GM23338 (cell line): ENCODE results near the gene L2HGDH. TPM values are rescaled to one million over a fixed set of nuclear protein-coding genes. Genes with fewer than 3 reads are reported as not detected.
A peak's percentile ranks its signal among the peaks of the same experiment; 100 is the strongest.

Experiments
- ATAC-seq: fragments of 200-7000 bp; cut with Tn5 transposase; 3 replicates; pipeline ENCODE4 v1.9.1; 2020
- DNase-seq: peaks from one replicate; pipeline ENCODE4 v3.0.0-alpha.2; 2015; ENCODE audit warnings: low spot score
- H2AFZ ChIP-seq: fragments of 200-600 bp; sonication (generic); 2 replicates; pipeline ENCODE4 v1.8.0; 2016; ENCODE audit warnings: antibody characterized with exemption, mild to moderate bottlenecking, moderate library complexity
- H3F3A ChIP-seq: fragments of 200-600 bp; sonication (generic); replicated peaks from 2 replicates; pipeline ENCODE4 v1.8.0; 2017; ENCODE audit warnings: antibody characterized with exemption, mixed run types, low read depth
- H3K27ac ChIP-seq: fragments of 200-600 bp; sonication (generic); 2 replicates; pipeline ENCODE4 v1.6.1; 2016; ENCODE audit warnings: low read depth
- H3K27me3 ChIP-seq: fragments of 200-600 bp; sonication (generic); 2 replicates; pipeline ENCODE4 v1.8.0; 2016; ENCODE audit warnings: mild to moderate bottlenecking, mixed run types, moderate library complexity; ENCODE audit not compliant: insufficient read depth
- H3K36me3 ChIP-seq: fragments of 200-600 bp; sonication (generic); 2 replicates; pipeline ENCODE4 v1.8.0; 2016; ENCODE audit warnings: mild to moderate bottlenecking; ENCODE audit not compliant: insufficient read depth
- H3K4me1 ChIP-seq: fragments of 200-600 bp; sonication (generic); 2 replicates; pipeline ENCODE4 v1.8.0; 2016; ENCODE audit warnings: mild to moderate bottlenecking, moderate library complexity; ENCODE audit not compliant: insufficient read depth
- H3K4me2 ChIP-seq: fragments of 200-600 bp; sonication (generic); 2 replicates; pipeline ENCODE4 v1.7.1; 2017; ENCODE audit warnings: mixed run types
- H3K4me3 ChIP-seq: fragments of 200-600 bp; sonication (generic); 2 replicates; pipeline ENCODE4 v1.6.1; 2016; ENCODE audit warnings: mixed run types
- H3K79me2 ChIP-seq: fragments of 200-600 bp; sonication (generic); replicated peaks from 2 replicates; pipeline ENCODE4 v1.8.0; 2017; ENCODE audit warnings: mild to moderate bottlenecking; ENCODE audit not compliant: insufficient read depth
- H3K9me2 ChIP-seq: fragments of 200-600 bp; sonication (generic); 2 replicates; pipeline ENCODE4 v1.8.0; 2017; ENCODE audit not compliant: insufficient read depth
- H4K20me1 ChIP-seq: fragments of 200-600 bp; sonication (generic); replicated peaks from 2 replicates; pipeline ENCODE4 v1.8.0; 2017; ENCODE audit warnings: mild to moderate bottlenecking; ENCODE audit not compliant: insufficient read depth
- H3K27ac Mint-ChIP-seq: 2 replicates; pipeline ENCODE4 v1.8.0; 2020; ENCODE audit warnings: inconsistent platforms, mild to moderate bottlenecking, moderate library complexity, mixed read lengths
- H3K27me3 Mint-ChIP-seq: 3 replicates; pipeline ENCODE4 v1.8.0; 2022; ENCODE audit warnings: low read depth, mild to moderate bottlenecking, moderate library complexity, mixed read lengths, inconsistent platforms; ENCODE audit not compliant: insufficient read depth, poor library complexity
- H3K36me3 Mint-ChIP-seq: 3 replicates; pipeline ENCODE4 v1.8.0; 2021; ENCODE audit warnings: low read depth, mild to moderate bottlenecking, inconsistent platforms, moderate library complexity, mixed read lengths
- H3K4me1 Mint-ChIP-seq: 3 replicates; pipeline ENCODE4 v1.8.0; 2020; ENCODE audit warnings: mild to moderate bottlenecking, inconsistent platforms, mixed read lengths
- H3K4me3 Mint-ChIP-seq: 3 replicates; pipeline ENCODE4 v1.8.0; 2021; ENCODE audit warnings: moderate library complexity, mild to moderate bottlenecking, inconsistent platforms, mixed read lengths
- H3K9me3 Mint-ChIP-seq: 3 replicates; pipeline ENCODE4 v1.8.0; 2020; ENCODE audit warnings: moderate library complexity, mild to moderate bottlenecking, inconsistent platforms, mixed read lengths
- CREB1 ChIP-seq: fragments of 250-450 bp; sonication (Bioruptor Pico); IDR thresholded peaks from 2 replicates; pipeline ENCODE4 v1.5.0; 2020; ENCODE audit warnings: low read depth, mild to moderate bottlenecking, moderate library complexity
- CTCF ChIP-seq, 2 experiments: fragments of 200-600 bp in 1 of 2; sonication (generic) in 1 of 2; conservative IDR thresholded peaks; 2 replicates each; pipeline versions ENCODE4 v1.5.1 to v1.6.1; 2016 to 2017; ENCODE audit warnings: antibody characterized with exemption in 2 of 2, low read depth in 2 of 2, mild to moderate bottlenecking in 2 of 2, moderate library complexity in 1 of 2
- EZH2 ChIP-seq: fragments of 200-600 bp; sonication (generic); IDR thresholded peaks from one replicate; pipeline ENCODE4 v1.8.0; 2017; ENCODE audit warnings: antibody characterized with exemption, mild to moderate bottlenecking, low read depth; ENCODE audit not compliant: unreplicated experiment
- EZH2phosphoT487 ChIP-seq: fragments of 200-600 bp; sonication (generic); IDR thresholded peaks from one replicate; pipeline ENCODE4 v1.8.1; 2018; ENCODE audit warnings: antibody characterized with exemption; ENCODE audit not compliant: unreplicated experiment
- JUNB ChIP-seq: IDR thresholded peaks from one replicate; pipeline ENCODE4 v1.6.1; 2016; ENCODE audit warnings: antibody characterized with exemption; ENCODE audit not compliant: unreplicated experiment
- NANOG ChIP-seq: IDR thresholded peaks from 2 replicates; pipeline ENCODE4 v1.6.1; 2016; ENCODE audit warnings: antibody characterized with exemption, borderline replicate concordance
- POLR2AphosphoS5 ChIP-seq: IDR thresholded peaks from 2 replicates; pipeline ENCODE4 v1.6.1; 2016; ENCODE audit warnings: antibody characterized with exemption, low read depth
- REST ChIP-seq: IDR thresholded peaks from one replicate; pipeline ENCODE4 v1.6.1; 2018; ENCODE audit warnings: antibody characterized with exemption; ENCODE audit not compliant: unreplicated experiment
- STAT1 ChIP-seq: IDR thresholded peaks from one replicate; pipeline ENCODE4 v1.6.1; 2016; ENCODE audit warnings: antibody characterized with exemption; ENCODE audit not compliant: unreplicated experiment
- ZNF114 ChIP-seq: fragments of 250-450 bp; sonication (Bioruptor Pico); IDR thresholded peaks from 2 replicates; pipeline ENCODE4 v1.5.0; 2020; ENCODE audit warnings: mild to moderate bottlenecking, moderate library complexity
- ZNF331 ChIP-seq: fragments of 250-450 bp; sonication (Bioruptor Pico); IDR thresholded peaks from 2 replicates; pipeline ENCODE4 v1.5.0; 2020; ENCODE audit warnings: low read depth, mild to moderate bottlenecking, moderate library complexity
- polyA plus RNA-seq: library from polyadenylated mRNA; unstranded; fragments of >200 nt; fragmentation: Nextera tagmentation; extraction: Ambion mirVana; gene quantifications from 2 replicates; pipeline ENCODE4 v1.2.1, GENCODE V29; 2016
- total RNA-seq: library from RNA; depleted of rRNA; stranded (reverse); fragments of >200 nt; shearing (Covaris generic); gene quantifications from 2 replicates; pipeline ENCODE4 v1.2.3, GENCODE V29; 2014
- TF ChIP-seq, protein P1 (sequence below): IDR thresholded peaks from 2 replicates; pipeline ENCODE4 v1.6.1; 2016; ENCODE audit warnings: antibody characterized with exemption
- TF ChIP-seq, protein P2 (sequence below): fragments of 250-450 bp; sonication (Bioruptor Pico); IDR thresholded peaks from 2 replicates; pipeline ENCODE4 v1.5.0; 2020; ENCODE audit warnings: mild to moderate bottlenecking, moderate library complexity

The L2HGDH gene
- total and polyA plus RNA-seq, 2 experiments from 2014 or later, result 13.5 to 28.5 TPM

DNA sequence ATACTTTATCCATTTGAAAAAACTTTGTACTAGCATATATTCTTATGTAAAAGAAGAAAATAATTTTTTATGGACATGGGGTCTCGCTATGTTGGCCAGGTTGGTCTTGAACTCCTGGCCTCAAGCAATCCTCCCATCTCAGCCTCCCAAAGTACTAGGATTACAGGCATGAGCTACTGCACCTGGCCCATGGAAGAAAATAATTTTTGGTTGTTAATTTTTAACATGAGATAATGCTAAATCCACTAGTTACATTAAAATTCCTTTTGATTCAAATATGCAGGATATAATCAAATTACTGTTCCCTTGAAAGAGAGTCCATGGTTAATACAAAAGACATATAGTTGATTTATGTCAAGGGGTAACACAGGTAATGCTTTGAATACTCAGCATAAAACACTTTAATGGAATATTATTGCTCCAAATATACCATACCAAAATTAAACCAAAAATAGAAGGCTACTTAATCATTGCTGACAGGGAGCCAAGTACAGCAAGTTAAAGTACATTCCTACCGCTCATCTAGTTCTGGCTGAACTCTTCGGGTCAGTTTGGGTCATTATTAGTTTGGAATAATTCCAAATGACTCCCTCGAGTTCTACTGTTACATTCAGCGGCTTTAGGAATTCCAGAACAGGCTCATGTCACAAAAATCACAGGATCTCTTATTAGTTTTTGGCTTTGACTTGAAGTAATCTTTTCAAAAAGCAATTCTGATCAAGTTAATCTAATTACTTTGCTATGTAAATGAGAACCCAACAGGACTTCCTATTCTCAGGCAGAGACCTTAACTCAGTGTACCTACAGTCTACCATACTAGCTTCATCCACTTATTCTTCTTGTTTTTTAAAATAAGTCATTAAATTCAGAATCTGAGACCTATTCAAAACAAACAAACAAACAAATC, 86.7 kb downstream of the L2HGDH start:
- H3K9me2 ChIP-seq, result no peaks in the 10 kb centered on the region
- peaks cover 77% of the 10 kb centered on the region for H3K79me2 ChIP-seq
- peaks cover 23% of the 10 kb centered on the region for H3K4me1 ChIP-seq
- no peaks in the 10 kb centered on the region for H3K27me3 Mint-ChIP-seq
- H3K27ac ChIP-seq, result peak overlapping the region; percentile 11; the same call in 1 of the 2 replicates
- DNase-seq (peak; percentile 11), ATAC-seq (peak; percentile 53)
- no peaks in the 10 kb centered on the region for H3K36me3 ChIP-seq
- H3K4me1 Mint-ChIP-seq, result peaks cover 31% of the 10 kb centered on the region
- H2AFZ ChIP-seq, result no peak overlapping the region
- H4K20me1 ChIP-seq, result peaks cover 4% of the 10 kb centered on the region; the same call in 1 of the 2 replicates
- no peaks in the 10 kb centered on the region for H3F3A ChIP-seq
- H3K36me3 Mint-ChIP-seq, result peaks cover 11% of the 10 kb centered on the region; the same call in 2 of the 3 replicates
- H3K27ac Mint-ChIP-seq, result 0 out of 2 replicates have a peak overlapping the region, but pooled peaks have one; percentile 18
- peak overlapping the region; percentile 48 for H3K4me2 ChIP-seq
- no peaks in the 10 kb centered on the region for H3K27me3 ChIP-seq
- no peak overlapping the region for H3K4me3 ChIP-seq
- TF ChIP-seq STAT1 (no peak), JUNB (no peak), NANOG (no peak), POLR2AphosphoS5 (no peak), CREB1 (no peak), ZNF331 (no peak), EZH2 (no peak), CTCF (conservative IDR thresholded peaks at IDR 0.05; ENCODE audit: low read depth in 2 of 2) (no peak), ZNF114 (CRISPR knock-in tag) (no peak), REST (no peak), EZH2phosphoT487 (no peak)
- TF ChIP-seq, protein P1, sequence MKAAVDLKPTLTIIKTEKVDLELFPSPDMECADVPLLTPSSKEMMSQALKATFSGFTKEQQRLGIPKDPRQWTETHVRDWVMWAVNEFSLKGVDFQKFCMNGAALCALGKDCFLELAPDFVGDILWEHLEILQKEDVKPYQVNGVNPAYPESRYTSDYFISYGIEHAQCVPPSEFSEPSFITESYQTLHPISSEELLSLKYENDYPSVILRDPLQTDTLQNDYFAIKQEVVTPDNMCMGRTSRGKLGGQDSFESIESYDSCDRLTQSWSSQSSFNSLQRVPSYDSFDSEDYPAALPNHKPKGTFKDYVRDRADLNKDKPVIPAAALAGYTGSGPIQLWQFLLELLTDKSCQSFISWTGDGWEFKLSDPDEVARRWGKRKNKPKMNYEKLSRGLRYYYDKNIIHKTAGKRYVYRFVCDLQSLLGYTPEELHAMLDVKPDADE, result no peak
- TF ChIP-seq, protein P2, sequence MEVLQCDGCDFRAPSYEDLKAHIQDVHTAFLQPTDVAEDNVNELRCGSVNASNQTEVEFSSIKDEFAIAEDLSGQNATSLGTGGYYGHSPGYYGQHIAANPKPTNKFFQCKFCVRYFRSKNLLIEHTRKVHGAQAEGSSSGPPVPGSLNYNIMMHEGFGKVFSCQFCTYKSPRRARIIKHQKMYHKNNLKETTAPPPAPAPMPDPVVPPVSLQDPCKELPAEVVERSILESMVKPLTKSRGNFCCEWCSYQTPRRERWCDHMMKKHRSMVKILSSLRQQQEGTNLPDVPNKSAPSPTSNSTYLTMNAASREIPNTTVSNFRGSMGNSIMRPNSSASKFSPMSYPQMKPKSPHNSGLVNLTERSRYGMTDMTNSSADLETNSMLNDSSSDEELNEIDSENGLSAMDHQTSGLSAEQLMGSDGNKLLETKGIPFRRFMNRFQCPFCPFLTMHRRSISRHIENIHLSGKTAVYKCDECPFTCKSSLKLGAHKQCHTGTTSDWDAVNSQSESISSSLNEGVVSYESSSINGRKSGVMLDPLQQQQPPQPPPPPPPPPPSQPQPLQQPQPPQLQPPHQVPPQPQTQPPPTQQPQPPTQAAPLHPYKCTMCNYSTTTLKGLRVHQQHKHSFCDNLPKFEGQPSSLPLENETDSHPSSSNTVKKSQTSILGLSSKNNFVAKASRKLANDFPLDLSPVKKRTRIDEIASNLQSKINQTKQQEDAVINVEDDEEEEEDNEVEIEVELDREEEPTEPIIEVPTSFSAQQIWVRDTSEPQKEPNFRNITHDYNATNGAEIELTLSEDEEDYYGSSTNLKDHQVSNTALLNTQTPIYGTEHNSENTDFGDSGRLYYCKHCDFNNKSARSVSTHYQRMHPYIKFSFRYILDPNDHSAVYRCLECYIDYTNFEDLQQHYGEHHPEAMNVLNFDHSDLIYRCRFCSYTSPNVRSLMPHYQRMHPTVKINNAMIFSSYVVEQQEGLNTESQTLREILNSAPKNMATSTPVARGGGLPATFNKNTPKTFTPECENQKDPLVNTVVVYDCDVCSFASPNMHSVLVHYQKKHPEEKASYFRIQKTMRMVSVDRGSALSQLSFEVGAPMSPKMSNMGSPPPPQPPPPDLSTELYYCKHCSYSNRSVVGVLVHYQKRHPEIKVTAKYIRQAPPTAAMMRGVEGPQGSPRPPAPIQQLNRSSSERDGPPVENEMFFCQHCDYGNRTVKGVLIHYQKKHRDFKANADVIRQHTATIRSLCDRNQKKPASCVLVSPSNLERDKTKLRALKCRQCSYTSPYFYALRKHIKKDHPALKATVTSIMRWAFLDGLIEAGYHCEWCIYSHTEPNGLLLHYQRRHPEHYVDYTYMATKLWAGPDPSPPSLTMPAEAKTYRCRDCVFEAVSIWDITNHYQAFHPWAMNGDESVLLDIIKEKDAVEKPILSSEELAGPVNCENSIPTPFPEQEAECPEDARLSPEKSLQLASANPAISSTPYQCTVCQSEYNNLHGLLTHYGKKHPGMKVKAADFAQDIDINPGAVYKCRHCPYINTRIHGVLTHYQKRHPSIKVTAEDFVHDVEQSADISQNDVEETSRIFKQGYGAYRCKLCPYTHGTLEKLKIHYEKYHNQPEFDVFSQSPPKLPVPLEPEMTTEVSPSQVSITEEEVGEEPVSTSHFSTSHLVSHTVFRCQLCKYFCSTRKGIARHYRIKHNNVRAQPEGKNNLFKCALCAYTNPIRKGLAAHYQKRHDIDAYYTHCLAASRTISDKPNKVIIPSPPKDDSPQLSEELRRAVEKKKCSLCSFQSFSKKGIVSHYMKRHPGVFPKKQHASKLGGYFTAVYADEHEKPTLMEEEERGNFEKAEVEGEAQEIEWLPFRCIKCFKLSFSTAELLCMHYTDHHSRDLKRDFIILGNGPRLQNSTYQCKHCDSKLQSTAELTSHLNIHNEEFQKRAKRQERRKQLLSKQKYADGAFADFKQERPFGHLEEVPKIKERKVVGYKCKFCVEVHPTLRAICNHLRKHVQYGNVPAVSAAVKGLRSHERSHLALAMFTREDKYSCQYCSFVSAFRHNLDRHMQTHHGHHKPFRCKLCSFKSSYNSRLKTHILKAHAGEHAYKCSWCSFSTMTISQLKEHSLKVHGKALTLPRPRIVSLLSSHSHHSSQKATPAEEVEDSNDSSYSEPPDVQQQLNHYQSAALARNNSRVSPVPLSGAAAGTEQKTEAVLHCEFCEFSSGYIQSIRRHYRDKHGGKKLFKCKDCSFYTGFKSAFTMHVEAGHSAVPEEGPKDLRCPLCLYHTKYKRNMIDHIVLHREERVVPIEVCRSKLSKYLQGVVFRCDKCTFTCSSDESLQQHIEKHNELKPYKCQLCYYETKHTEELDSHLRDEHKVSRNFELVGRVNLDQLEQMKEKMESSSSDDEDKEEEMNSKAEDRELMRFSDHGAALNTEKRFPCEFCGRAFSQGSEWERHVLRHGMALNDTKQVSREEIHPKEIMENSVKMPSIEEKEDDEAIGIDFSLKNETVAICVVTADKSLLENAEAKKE, result no peak
- H3K9me3 Mint-ChIP-seq, result no peaks in the 10 kb centered on the region; the same call in 2 of the 3 replicates
- H3K4me3 Mint-ChIP-seq, result no peak overlapping the region; the same call in 2 of the 3 replicates
